GM21423 (cell line): ENCODE data around the gene ROBO2.

Experiments
- ATAC-seq: cut with Tn5 transposase; IDR thresholded peaks from one replicate; pipeline ENCODE4 v1.9.1; 2021; ENCODE audit warnings: mild to moderate bottlenecking, moderate library complexity; ENCODE audit not compliant: unreplicated experiment

ROBO2 gene

DNA sequence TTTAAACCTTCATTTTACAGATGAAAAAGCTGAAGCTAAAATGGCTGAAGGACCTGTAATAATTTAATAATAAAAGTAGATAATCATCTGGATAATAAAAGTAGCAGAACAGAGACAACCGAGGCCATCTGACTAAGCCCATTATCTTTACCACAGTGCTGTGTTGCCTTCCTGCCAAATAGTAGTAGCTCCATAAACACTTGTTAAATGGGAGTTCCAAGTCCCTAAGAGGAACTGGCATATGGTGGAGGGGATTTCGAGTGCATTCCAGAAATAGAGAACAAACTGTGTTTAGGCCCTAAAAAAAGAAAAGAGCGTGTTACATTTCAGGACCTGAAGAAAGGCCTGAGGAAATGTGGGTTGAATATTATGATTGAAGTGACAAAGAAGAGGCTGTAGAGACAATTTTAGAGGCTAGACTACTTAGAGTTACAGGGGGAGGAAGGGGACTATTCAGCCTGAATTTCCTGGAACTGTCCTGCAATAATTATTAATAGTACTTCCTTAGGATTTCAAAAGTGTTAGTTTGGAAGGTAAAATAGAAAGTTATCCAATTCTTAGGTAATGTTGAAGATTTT lies 424.3 kb downstream of the ROBO2 start:
- ATAC-seq = no peak

DNA sequence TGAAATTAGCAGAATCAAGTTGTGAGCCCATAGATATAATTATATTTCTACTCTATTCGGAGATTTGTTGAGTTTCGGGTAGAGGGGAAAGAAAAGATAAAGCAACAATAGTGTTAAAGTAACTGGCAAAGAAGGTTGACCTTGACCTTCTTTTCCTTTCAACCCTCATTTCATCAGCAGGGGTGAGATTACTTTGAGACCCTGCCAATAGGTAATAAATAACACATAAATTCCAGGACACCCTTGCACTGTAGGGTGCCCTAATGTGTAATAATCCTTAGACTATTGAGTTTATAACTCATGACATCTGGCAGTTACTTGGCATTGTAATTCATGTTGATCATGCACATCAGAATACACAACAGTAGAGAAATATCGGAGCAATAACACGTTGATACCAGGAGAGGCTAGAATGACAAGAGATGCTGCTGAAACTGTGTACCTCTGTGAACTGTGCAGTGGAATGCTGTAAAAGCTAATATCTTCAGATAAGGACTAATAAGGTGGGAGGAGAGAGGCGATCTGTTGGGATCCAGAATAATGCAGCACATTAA lies 426.7 kb downstream of the ROBO2 start:
- ATAC-seq = no peak

- no peak for ATAC-seq
Observed at GRCh38 chr3:77467702-77468625, 428.1 kb downstream of the ROBO2 start.

DNA sequence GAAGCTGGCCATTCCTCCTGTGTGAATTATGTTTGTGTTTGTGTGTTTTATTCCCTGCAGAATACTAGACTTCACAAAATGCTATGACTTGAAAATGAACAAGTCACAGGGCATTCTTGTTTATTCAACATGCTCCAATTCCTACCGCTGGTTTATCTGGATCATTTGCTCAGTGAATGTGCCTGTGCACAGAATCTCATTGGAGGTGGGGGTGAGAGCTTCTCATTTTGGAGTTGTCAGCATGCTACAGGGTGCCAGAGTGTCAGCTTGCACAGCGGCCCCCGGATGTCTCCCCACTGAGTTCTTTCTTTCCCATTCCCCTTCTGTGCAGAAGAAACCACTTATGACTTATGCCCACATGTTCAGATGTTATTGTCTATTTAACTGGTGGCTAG lies 428.7 kb downstream of the ROBO2 start:
- no peak for ATAC-seq

DNA sequence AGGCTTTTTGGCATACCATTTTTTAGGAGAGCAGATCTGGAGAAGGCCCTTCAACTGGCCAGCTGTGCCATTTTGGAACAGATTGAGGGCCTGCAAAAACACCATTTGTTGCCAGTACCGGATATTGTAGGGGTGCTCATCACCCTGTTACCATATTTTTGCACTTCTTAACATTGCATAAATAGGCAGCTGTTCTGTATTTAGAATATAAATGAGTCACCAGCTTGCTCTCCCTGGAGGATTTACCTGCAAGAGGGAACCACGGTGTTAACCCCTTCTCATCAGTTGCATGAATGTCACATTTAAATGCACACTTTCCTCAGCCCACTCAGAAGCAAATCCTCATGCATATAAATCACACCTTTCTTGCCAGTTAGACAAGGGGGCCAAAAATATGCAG lies 435.6 kb downstream of the ROBO2 start:
- no peak for ATAC-seq

DNA sequence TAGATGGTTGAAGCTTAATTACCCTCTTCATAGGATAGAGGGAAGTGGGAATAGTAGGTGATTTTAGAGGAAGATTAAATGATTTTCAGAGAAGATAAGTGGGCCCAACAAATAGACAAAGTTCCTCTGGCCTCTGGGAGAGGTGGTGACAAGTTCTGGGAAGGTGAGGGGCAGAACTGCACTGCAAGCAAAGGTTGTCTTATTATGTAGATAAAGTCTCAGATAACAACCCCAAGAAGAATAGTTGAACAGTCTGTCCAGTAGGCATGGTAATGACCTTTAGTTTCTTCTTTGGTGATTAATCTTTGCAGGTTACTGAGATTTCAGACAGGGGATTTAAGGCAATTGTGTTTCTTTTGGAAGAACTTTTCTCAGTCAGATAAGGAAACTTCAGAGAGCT lies 439.1 kb downstream of the ROBO2 start:
- ATAC-seq = no peak

GRCh38 chr3:77489216-77489615 lies 449.3 kb downstream of the ROBO2 start:
- ATAC-seq = no peak

DNA sequence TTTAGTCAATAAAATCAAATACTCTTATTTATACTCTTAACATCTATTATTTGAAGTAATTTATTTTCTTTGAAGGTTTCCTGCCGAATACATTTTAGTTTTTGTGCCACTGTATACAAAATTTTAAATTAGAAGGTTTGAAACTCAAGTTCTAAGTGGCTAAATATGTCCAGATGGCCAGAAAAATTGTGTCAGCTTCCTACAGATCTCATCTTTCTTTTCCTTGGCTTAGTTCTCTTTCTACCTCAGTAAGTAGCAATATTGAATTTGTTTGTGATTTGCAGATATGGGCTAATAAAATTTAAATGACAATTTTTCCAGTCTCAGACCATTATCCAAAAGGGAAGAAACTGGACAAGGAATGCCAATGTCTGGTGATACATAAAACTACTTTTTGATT lies 452.1 kb downstream of the ROBO2 start:
- no peak for ATAC-seq

DNA sequence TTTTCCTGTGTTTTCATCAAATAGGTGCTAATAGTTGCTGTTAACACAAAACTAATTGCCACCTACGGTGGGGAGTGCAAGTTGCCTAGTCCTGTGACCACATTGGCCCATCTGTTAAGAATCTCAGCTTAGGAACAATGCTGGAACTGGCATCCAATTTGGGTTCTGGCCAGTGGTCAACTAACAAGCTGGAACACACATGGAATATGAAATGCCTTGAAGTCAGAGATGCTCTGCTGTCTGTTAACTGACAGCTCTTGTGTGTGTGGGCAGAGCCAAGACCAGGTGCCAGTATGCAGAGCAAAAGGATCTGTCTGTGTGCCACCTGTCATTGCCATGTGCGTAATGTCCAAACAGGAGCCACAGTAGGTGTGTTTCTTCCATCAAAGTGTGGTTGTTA lies 460.8 kb downstream of the ROBO2 start:
- no peak for ATAC-seq

- no peak for ATAC-seq
Observed at GRCh38 chr3:77506384-77506783, 466.5 kb downstream of the ROBO2 start.

DNA sequence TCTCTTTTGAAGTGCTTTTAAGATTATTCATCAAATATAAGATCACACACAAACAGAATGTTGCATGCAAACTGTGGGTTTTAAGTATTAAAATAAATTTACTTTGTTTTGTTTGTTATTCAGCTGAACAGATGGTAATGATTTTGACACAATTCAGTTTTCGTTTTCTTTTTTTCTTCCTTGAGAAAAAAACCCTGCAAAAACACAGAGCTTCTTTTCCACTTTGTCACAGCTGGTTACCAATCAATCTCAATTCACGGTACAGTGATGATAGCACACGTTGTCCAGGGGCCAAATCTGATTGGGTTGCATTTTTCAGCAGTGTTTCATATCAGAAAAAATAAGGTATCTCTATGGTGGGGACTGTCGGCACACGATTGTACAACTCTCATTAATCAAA lies 473.6 kb downstream of the ROBO2 start:
- ATAC-seq = no peak

DNA sequence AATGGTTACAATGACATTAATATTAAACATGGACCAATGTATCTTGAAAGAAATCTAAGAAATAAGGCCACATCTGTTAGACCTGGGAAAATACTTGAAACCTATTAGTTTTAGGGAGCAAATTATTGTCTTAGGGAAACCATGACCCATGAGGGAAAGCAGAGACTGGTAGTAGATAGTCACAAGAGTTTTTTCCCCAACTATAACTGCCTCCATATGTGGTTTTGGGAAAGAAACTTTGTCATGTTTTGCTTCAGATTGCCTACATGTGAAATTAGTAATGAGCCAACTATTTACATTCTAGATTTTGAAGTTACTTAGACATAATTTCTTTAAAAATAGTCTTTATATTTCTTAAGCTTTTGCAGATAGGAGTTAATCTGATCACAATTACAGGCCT lies 474.9 kb downstream of the ROBO2 start:
- no peak for ATAC-seq

- ATAC-seq = no peak
Observed at GRCh38 chr3:77524463-77524862, 484.6 kb downstream of the ROBO2 start.

GRCh38 chr3:77524946-77525682 lies 485.2 kb downstream of the ROBO2 start:
- ATAC-seq = no peak

GRCh38 chr3:77526573-77527113 lies 486.7 kb downstream of the ROBO2 start:
- ATAC-seq = no peak

GRCh38 chr3:77529522-77529921 lies 489.6 kb downstream of the ROBO2 start:
- ATAC-seq = no peak

DNA sequence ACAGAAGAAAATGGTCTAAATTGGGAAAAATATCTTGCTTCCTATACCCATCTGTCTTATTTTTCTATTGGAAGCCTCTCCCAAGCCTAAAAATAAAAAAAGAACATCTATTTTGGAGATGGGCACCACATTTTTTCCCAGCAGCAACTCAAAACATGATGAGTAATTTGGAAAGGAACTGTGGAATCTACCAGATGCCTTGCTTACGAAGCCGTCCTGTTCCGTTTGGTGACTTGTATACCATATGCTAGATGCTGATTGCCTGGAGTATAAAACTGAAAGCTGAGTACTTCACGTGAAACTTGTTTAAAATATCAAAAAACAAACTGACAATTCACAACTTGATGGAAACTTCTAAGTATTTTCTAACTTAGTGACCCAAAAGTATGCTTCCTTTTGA lies 491.0 kb downstream of the ROBO2 start:
- ATAC-seq = no peak

DNA sequence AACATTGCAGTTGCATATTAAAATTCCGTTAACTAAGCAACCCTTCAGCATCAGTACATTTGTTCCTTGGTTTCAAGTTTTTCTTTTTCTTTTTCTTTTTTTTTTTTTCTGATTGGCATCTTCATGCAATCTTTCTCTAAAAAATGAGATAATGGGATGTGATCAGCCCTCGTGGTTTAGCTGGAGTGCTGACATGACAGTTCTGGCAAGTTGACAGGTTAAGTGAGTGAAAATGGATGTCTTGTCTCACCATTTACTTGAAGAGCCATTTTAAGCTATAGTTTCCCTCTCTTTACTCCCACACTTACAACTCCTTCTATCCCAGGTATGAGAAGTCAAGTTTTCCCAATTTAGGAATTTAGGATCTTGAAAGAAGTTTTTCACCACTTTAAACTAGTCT lies 495.2 kb downstream of the ROBO2 start:
- ATAC-seq = no peak

GRCh38 chr3:77536038-77536775 lies 496.3 kb downstream of the ROBO2 start:
- ATAC-seq = no peak

GRCh38 chr3:77539014-77539413 lies 499.1 kb downstream of the ROBO2 start:
- ATAC-seq = no peak

DNA sequence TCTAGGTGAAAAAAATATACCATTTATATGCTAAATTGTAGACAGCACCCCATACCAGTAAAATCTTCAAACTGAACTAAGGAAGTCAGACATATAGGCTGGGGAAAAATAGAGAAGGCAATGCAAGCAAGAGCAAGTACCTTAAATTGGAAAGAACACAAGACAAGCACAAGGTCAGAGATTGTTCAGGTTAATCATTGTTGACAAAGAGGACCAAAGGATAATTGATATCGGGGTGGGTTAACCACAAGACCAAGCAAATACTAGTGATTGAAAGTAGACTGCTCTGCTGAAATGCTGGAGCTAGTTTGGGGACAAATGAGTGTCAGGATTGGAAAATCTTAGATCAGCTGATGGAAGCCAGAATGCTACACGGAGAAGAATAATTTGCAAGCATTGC lies 499.8 kb downstream of the ROBO2 start:
- ATAC-seq = no peak
